HG03457 (cell line): ENCODE results near the gene NFYB.
"Not testable (repeated sequence)": the region's sequence is repeated elsewhere in the genome, so short reads cannot be mapped to it uniquely, and the experiment has no call there.

Experiments used
- ATAC-seq: cut with Tn5 transposase; IDR thresholded peaks from one replicate; pipeline ENCODE4 v1.9.1; 2021; ENCODE audit warnings: moderate number of reproducible peaks; ENCODE audit not compliant: unreplicated experiment

NFYB gene

GRCh38 chr12:104163028-104163427 lies 25.0 kb upstream of the NFYB start:
- not testable (repeated sequence) for ATAC-seq

DNA sequence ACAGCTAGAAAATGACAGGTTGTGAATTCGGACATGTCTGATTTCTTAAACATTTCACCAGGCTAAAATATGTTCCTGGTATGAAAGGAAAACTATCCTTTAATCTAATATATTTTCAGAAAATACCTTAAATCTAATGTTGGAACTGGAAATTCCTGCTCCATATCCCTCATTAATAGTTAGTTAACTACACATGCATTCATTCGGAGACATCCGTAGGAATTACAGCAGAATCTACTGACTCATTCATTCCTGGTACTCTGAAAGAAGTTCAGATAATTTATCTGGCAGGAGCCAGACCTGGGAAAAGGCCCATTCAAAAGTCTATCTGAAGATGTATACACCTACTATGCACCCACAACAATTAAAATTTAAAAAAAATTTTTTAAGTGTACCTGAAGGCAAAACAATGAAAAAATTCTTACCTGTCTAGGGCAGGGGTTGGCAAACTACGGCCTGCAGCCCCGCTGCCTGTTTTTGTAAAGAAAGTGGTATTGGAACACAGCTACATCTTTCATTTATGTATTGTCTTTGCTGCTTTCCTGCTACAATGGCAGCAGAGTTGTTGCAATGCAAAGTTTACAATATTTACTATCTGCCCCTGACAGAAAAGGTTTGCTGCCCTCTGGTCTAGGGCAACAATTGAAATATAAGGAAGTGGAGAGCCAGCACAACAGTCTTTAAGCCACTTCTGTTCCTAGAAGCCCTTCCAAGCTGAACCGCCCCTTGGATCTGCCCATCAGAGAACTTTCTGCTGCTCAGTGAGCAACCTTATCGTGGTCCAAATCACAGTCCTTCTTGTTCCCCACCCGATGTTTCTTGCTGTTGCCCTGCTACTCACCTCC lies 17.9 kb upstream of the NFYB start:
- ATAC-seq = no peak

DNA sequence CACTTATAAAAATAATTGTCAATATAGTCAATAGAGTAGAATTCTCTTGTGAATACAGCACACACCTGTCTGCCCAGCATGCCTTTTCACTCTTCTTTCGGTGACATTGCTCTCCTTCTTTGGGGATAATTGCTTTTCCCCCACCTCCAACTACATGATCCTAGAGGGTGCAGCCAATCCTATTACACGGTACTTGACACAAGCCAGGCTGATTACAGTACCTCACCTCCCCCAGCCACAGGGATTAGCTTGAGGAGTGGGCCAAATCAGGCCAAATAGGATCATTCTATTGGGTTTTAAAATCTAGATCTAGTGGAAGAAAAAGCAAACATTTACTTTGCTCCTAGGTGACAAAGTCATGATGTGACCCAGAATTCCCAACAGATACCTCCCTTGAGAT lies 16.8 kb upstream of the NFYB start:
- no peak for ATAC-seq

DNA sequence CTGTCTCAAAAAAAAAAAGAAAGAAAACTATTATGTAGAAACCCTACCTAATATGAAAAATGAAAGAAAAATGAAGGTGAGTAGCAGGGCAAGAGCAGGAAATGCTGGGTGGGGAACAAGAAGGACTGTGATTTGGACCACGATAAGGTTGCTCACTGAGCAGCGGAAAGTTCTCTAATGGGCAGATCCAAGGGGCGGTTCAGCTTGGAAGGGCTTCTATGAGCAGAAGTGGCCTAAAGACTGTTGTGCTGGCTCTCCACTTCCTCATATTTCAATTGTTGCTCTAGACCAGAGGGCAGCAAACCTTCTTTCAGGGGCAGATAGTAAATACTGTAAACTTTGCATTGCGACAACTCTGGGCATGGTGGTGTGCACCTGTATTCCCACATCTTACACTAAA lies 16.3 kb upstream of the NFYB start:
- no peak for ATAC-seq

DNA sequence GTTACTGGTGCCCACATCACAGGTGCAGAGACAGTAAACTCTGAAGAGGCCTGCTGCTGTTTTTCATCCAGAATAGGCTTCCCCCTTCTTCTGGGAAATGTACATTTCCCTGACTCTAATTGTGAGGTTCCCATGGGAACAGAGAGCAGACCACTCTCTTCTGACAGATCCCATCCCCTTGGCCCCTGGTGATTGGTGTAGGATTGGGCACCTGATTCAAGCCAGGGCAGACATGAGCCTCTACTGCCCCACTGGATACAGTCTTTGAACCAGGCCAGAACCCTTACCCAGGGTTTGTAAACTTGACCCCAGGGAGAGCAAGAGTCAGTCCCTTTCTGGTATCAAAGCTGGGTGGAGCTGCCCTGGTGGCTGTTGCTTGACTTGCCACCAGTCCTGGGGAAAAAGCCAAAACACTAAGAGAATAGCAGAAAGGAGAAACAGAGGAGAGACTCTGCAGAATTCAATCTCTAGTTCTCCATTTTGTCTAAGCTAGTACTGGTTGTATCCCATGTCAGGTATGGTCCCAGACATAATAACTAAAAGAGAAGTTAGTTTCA lies 14.8 kb upstream of the NFYB start:
- no peak for ATAC-seq

DNA sequence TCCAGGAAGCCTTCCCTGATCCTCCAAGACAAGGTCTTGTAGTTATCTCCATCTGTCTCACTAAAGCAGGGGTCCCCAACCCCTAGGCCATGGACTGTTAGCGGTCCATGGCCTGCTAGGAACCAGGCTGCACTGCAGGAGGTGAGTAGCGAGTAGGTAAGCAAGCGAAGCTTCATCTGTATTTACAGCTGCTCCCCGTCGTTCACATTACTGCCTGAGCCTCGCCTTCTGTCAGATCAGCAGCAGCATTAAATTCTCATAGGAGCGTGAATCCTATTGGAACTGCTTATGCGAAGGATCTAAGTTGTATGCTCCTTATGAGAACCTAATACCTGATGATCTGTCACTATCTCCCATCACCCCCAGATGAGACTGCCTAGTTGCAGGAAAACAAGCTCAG lies 12.4 kb upstream of the NFYB start:
- ATAC-seq = no peak

DNA sequence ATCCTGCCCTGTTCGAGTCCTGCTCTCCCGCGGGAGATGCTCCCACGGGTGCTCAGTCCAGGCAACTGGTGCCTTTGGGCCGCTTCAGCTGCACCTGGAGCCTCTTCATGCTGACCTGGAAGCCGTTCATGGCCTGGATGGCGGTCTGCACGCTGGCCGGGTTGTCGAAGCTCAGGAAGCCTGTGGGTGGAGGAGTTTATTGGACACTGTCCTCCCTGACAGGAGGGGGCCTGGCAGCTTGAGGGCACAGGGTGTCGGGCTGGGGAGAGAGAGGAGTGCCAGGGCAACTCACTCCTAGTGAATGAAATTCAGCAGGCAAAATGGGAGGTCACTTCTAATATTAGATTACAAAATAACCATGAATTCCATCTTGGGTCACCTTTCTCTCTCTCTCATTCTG lies 9.3 kb upstream of the NFYB start:
- ATAC-seq = no peak

- ATAC-seq = no peak
Measured at GRCh38 chr12:104143918-104144317, 5.9 kb upstream of the NFYB start.

DNA sequence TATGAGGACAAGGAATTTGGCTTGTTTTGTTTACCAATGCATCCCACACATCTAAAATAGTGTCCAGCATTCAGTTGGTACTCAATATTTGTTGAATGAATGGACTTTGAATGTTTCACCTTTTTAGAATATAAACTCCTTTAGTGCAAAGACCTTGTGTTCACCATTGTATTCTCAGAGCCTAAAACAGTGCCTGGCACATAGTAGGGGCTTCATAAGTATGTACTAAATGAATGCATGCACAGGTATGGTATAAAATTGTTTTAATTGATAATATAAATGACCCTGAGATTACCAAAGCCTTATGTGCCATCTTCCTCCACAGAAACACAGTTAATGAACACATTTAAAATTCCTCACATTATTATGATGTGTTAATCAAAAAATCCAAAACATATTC lies 5.0 kb upstream of the NFYB start:
- ATAC-seq = no peak

DNA sequence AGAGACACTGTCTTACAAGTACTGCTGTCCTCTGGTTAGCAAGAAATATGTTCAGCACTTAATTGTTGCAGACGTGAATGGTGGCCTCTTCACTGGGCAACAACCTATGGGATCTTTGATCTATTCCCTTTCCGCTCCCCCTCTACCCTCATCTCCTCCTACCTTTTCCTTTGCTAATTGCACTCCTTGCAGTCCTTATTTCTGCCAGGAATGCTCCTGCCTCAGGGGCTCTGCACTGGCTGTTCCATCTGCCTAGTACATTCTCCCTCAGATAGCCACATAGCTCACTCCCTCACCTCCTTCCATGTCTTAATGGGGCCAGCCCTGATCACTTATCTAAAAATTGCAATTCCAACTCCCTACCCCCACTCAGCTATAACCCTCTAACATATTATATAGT lies 4.5 kb upstream of the NFYB start:
- no peak for ATAC-seq

GRCh38 chr12:104138797-104139152 lies 765 bp upstream of the NFYB start:
- ATAC-seq = no peak

DNA sequence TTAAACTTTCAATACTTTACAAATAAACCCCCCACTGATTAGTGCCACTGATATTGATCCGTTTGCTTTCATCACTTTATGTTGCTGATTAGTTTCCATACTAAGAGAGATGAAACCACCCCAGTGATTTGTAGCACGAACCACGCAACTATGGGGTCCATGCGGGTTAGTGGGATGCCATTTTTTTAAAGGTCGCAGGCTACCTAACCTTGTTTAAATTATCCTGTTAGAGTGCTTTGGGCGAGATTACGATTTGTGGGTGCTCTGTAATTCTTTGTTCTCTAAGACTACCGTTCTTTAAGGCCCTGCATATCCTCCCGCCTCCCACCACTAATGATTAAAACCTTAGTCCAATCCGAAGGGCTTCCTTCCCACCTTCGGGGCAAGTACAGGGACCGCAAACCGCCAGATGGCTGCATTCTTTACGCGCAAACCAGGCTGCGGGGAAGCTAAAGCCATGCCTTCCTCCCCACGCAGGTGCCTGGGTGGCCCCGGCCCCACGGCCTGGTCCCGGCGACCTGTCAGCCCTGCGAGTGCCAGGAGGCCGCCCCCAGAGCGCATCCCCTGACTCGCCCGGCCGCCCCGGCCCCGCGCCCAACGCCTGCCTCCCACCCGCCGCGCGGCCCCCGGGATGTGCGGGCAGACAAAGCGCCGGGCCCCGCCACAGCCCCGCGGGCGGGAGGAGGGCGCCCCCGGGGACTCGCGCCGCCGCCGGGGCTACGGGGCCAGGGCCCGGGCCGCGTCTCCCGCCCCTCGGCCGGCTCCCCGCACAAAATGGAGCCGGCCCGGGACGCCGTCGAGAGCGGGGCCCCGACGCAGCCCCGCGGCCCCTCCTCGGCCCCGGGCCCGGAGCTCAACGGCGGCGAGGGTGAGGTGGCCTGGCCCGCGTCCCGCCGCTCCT lies 759 bp downstream of the NFYB start:
- peak; percentile 28 for ATAC-seq

- ATAC-seq = no peak
Measured at GRCh38 chr12:104136577-104136976, 1.4 kb downstream of the NFYB start.

DNA sequence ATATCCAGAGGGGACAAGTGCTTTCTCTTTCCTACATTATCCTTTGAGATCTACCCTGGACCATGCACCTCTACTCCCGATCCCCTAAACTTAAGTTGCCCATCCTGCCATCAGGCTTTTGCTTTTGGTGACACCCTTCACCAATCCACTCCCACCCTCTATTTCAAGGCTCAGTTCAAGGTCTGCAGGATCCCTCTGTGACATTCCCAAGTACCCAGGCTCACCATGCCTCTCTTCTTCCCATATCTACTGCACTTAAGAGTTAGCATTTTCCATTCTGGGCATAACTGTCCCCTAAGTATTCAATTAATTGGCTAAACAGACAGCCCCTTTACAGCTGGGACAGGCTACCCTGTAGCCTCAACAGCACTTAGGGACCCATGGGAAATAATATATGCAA lies 3.1 kb downstream of the NFYB start:
- no peak for ATAC-seq

DNA sequence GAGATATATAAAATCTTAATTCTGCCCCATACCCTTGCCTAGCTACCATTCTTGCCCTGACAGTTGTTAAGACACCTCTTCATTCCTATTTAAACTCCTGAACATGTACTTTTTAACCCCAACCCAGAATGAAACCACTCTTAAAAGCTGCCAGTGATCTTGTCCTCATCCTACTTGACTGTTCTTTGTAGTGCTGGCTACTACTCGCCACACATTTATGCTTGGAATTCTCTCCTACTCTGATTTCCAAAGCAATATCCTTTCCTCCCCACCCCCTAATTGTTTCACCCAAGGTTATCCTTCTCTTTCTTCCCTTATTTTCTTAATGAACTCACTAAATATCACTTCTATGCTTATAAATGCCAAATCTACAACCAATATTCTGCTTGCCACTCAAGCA lies 4.1 kb downstream of the NFYB start:
- ATAC-seq = no peak

- no peak for ATAC-seq
Measured at GRCh38 chr12:104133321-104133720, 4.7 kb downstream of the NFYB start.

GRCh38 chr12:104132351-104132956 lies 5.6 kb downstream of the NFYB start:
- ATAC-seq = no peak

- no peak for ATAC-seq
Measured at GRCh38 chr12:104131609-104132008, 6.4 kb downstream of the NFYB start.

GRCh38 chr12:104130760-104131159 lies 7.2 kb downstream of the NFYB start:
- ATAC-seq = no peak

DNA sequence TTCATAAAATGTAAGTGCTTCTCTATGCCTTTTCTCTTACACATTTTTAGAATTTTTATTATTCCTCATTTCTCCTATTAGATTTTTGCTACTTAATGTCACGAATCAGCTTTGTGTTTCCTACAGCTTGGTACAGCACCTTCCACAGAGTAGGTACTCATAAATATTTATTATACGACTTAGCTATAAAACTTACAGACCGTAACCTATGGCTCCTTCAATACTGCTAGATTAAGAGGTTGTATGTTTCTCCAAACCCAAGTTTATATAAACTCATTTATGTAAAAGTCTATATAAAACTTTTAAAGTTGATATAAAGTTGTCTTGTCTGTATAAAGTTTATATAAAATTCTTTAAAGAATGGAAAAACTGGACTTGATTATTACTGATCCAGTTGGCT lies 11.5 kb downstream of the NFYB start:
- ATAC-seq = no peak

DNA sequence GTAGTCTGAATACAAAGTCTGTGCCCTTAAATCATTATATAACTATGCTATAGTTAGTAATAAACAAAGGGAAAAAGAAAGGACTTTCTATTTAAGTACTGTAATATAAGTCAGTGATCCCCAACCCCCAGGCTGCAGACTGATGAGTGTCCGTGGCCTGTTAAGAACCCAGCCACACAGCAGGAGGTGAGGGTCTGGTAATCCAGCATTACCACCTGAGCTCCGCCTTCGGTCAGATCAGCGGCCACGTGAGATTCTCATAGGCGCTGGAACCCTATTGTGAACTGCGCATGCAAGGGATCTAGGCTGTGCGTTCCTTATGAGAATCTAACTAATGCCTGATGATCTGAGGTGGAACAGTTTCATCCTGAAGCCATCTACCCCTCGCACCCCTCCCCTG lies 15.7 kb downstream of the NFYB start:
- no peak for ATAC-seq
